H1 (cell line): ENCODE data around the gene PROSER2. TPM values are rescaled to one million over a fixed set of nuclear protein-coding genes. Genes with fewer than 3 reads are reported as not detected.
A peak's percentile ranks its signal among the peaks of the same experiment; 100 is the strongest.

Experiments used
- CTCF ChIA-PET: fragments of 300-600 bp; sonication (Branson Sonifier 250); formaldehyde crosslinking; loops from one replicate; lab custom pipeline; 2021; ENCODE audit not compliant: partially characterized antibody; lab: Charles Lee
- POLR2A ChIA-PET: fragments of 300-600 bp; sonication (Branson Sonifier 250); formaldehyde crosslinking; loops from one replicate; lab custom pipeline; 2021; ENCODE audit warnings: inconsistent platforms; ENCODE audit not compliant: partially characterized antibody; lab: Charles Lee
- DNase-seq, 2 experiments: peaks; one replicate each; pipeline versions ENCODE4 v3.0.0 to v3.0.0-alpha.2; 2010 to 2022; ENCODE audit warnings: low spot score in 2 of 2, low read depth in 1 of 2, mixed read lengths in 1 of 2
- FAIRE-seq: peaks from 2 replicates; lab custom pipeline; 2011; peaks lifted over from hg19 to GRCh38; lab: Jason Lieb, UNC
- H2AFZ ChIP-seq: 2 replicates; pipeline ENCODE4 v1.8.1; 2012; ENCODE audit warnings: low read length, inconsistent platforms
- H2AK5ac ChIP-seq: 2 replicates; pipeline ENCODE4 v1.6.1; 2013; ENCODE audit warnings: low read depth, low read length
- H2BK120ac ChIP-seq: replicated peaks from 2 replicates; pipeline ENCODE3; 2013; ENCODE audit warnings: low read depth, low read length, inconsistent platforms
- H2BK12ac ChIP-seq: 2 replicates; pipeline ENCODE4 v1.6.1; 2013; ENCODE audit warnings: low read depth, low read length
- H2BK15ac ChIP-seq: 2 replicates; pipeline ENCODE4 v1.6.1; 2013; ENCODE audit warnings: low read length
- H2BK20ac ChIP-seq: 2 replicates; pipeline ENCODE4 v1.6.1; 2013; ENCODE audit warnings: low read length
- H2BK5ac ChIP-seq: 2 replicates; pipeline ENCODE4 v1.6.1; 2013; ENCODE audit warnings: low read depth, low read length
- H3K14ac ChIP-seq: 2 replicates; pipeline ENCODE4 v1.6.1; 2013; ENCODE audit warnings: inconsistent platforms; ENCODE audit not compliant: insufficient read length
- H3K18ac ChIP-seq: 2 replicates; pipeline ENCODE4 v1.6.1; 2013; ENCODE audit warnings: low read length; ENCODE audit errors: extremely low read depth
- H3K23ac ChIP-seq: 2 replicates; pipeline ENCODE4 v1.6.1; 2013; ENCODE audit warnings: inconsistent platforms; ENCODE audit not compliant: insufficient read length
- H3K23me2 ChIP-seq: 2 replicates; pipeline ENCODE4 v1.6.1; 2013; ENCODE audit warnings: low read depth, low read length
- H3K27ac ChIP-seq: 2 replicates; pipeline ENCODE4 v1.6.1; 2011; ENCODE audit warnings: low read depth, low read length, inconsistent platforms
- H3K27me3 ChIP-seq, 4 experiments: replicated peaks in 1 of 4; 1 replicate in 1 of 4; 2 replicates in 3 of 4; pipeline versions ENCODE4 v1.6.1 to v1.8.1; 2011 to 2013; ENCODE audit warnings: low read length in 3 of 4, mild to moderate bottlenecking in 3 of 4, inconsistent platforms in 2 of 4, mixed read lengths in 2 of 4, moderate library complexity in 1 of 4; ENCODE audit not compliant: control insufficient read depth in 3 of 4, insufficient read depth in 3 of 4; ENCODE audit errors: extremely low read depth in 1 of 4
- H3K36me3 ChIP-seq, 4 experiments: 2 replicates each; pipeline versions ENCODE4 v1.6.1 to v1.8.1; 2011 to 2013; ENCODE audit warnings: mild to moderate bottlenecking in 4 of 4, low read length in 3 of 4, moderate library complexity in 2 of 4, control low read depth in 1 of 4, inconsistent platforms in 1 of 4; ENCODE audit not compliant: insufficient read depth in 4 of 4, control insufficient read depth in 2 of 4
- H3K4ac ChIP-seq: replicated peaks from 2 replicates; pipeline ENCODE3; 2013; ENCODE audit warnings: low read length, low read depth, mixed read lengths, inconsistent platforms; ENCODE audit not compliant: insufficient read length
- H3K4me1 ChIP-seq, 4 experiments: replicated peaks in 1 of 4; 1 replicate in 1 of 4; 2 replicates in 3 of 4; pipeline versions ENCODE4 v1.6.1 to v1.8.1; 2011 to 2013; ENCODE audit warnings: low read length in 3 of 4, inconsistent platforms in 2 of 4, mixed read lengths in 1 of 4; ENCODE audit not compliant: insufficient read depth in 4 of 4, control insufficient read depth in 3 of 4
- H3K4me2 ChIP-seq, 2 experiments: 2 replicates each; pipeline versions ENCODE4 v1.6.1 to v1.8.1; 2011 to 2013; ENCODE audit warnings: low read depth in 2 of 2, low read length in 2 of 2, control low read depth in 1 of 2, inconsistent platforms in 1 of 2, mild to moderate bottlenecking in 1 of 2; ENCODE audit not compliant: insufficient read depth in 1 of 2
- H3K4me3 ChIP-seq, 4 experiments: fragments of 200-600, 300-600 bp in 1 of 4; sonication (generic), shearing (Covaris generic), sonication (Bioruptor Twin) in 1 of 4; 2 replicates each; pipeline versions ENCODE4 v1.5.1 to v1.8.1; 2011 to 2016; ENCODE audit warnings: low read length in 4 of 4, low read depth in 3 of 4, control low read depth in 2 of 4, inconsistent platforms in 2 of 4, mild to moderate bottlenecking in 2 of 4, mixed read lengths in 1 of 4, moderate library complexity in 1 of 4; ENCODE audit not compliant: insufficient read depth in 2 of 4; ENCODE audit errors: extremely low read depth in 1 of 4
- H3K56ac ChIP-seq: replicated peaks from 2 replicates; pipeline ENCODE3; 2013; ENCODE audit warnings: low read depth, mild to moderate bottlenecking, mixed read lengths, low read length, inconsistent platforms; ENCODE audit not compliant: insufficient read length
- H3K79me1 ChIP-seq: 2 replicates; pipeline ENCODE4 v1.6.1; 2013; ENCODE audit warnings: low read depth, low read length, control low read depth
- H3K79me2 ChIP-seq, 2 experiments: 2 replicates each; pipeline versions ENCODE4 v1.6.1 to v1.8.1; 2012 to 2013; ENCODE audit warnings: low read length in 2 of 2, mild to moderate bottlenecking in 2 of 2, inconsistent platforms in 1 of 2; ENCODE audit not compliant: insufficient read depth in 2 of 2, control insufficient read depth in 1 of 2
- H3K9ac ChIP-seq, 4 experiments: replicated peaks in 1 of 4; 1 replicate in 1 of 4; 2 replicates in 3 of 4; pipeline versions ENCODE4 v1.6.1 to v1.8.1; 2011 to 2013; ENCODE audit warnings: low read depth in 3 of 4, low read length in 3 of 4, control low read depth in 2 of 4, mild to moderate bottlenecking in 2 of 4, moderate library complexity in 2 of 4, inconsistent platforms in 1 of 4; ENCODE audit errors: extremely low read depth in 1 of 4
- H3K9me3 ChIP-seq, 2 experiments: 2 replicates each; pipeline versions ENCODE4 v1.6.1 to v1.8.1; 2012 to 2013; ENCODE audit warnings: mild to moderate bottlenecking in 2 of 2, moderate library complexity in 2 of 2, control low read depth in 1 of 2, inconsistent platforms in 1 of 2, low read depth in 1 of 2, low read length in 1 of 2, mixed read lengths in 1 of 2; ENCODE audit not compliant: insufficient read depth in 2 of 2
- H4K20me1 ChIP-seq, 2 experiments: replicated peaks in 1 of 2; 2 replicates each; pipeline versions ENCODE3 to v1.8.1; 2011 to 2013; ENCODE audit warnings: inconsistent platforms in 2 of 2, low read length in 2 of 2, mild to moderate bottlenecking in 1 of 2; ENCODE audit not compliant: insufficient read depth in 2 of 2, control insufficient read depth in 1 of 2
- H4K5ac ChIP-seq: 2 replicates; pipeline ENCODE4 v1.6.1; 2013; ENCODE audit warnings: low read length, low read depth, mixed read lengths, inconsistent platforms; ENCODE audit not compliant: insufficient read length
- H4K8ac ChIP-seq: 2 replicates; pipeline ENCODE4 v1.8.0; 2013; ENCODE audit warnings: mild to moderate bottlenecking, moderate library complexity, low read length, inconsistent platforms; ENCODE audit not compliant: insufficient read depth; ENCODE audit errors: extremely low read depth
- H4K91ac ChIP-seq: replicated peaks from 2 replicates; pipeline ENCODE3; 2013; ENCODE audit warnings: low read length, mixed read lengths, inconsistent platforms; ENCODE audit not compliant: insufficient read length
- JUND ChIP-seq: IDR thresholded peaks from 2 replicates; pipeline ENCODE4 v1.6.1; 2011; ENCODE audit warnings: mild to moderate bottlenecking, improper control_type of control experiment, low read length
- WGBS, 2 experiments: shearing (Covaris generic) in 1 of 2; methylation state at CpG; one replicate each; pipeline versions ENCODE4 v1.1.6 to v1.1.7; 2013 to 2015; ENCODE audit warnings: low lambda C conversion rate in 2 of 2, mixed read lengths in 2 of 2, inconsistent platforms in 1 of 2, low coverage in 1 of 2, missing lambda C conversion rate in 1 of 2; ENCODE audit not compliant: insufficient replicate concordance in 2 of 2, insufficient coverage in 1 of 2, insufficient read length in 1 of 2; ENCODE audit errors: extremely low coverage in 1 of 2, missing lambda C conversion rate in 1 of 2; 5-methylcytosine and 5-hydroxymethylcytosine counted together
- polyA plus RNA-seq, 7 experiments: library from polyadenylated mRNA; depleted of rRNA in 3 of 7; stranded (reverse) in 5 of 7; unstranded in 2 of 7; fragments of >200 nt in 5 of 7; fragments of 200-250 nt in 2 of 7; gene quantifications; 1 replicate in 5 of 7; 2 replicates in 1 of 7; 4 replicates in 1 of 7; pipeline versions ENCODE4 v1.2.1 to v1.2.3, GENCODE V29; 2011 to 2013; ENCODE audit warnings: missing spikeins in 2 of 7, mixed read lengths in 2 of 7
- total RNA-seq: library from RNA; stranded (reverse); fragmentation: NEBNext Ultra II Directional; extraction: Animal tissue kit (Norgen Biotek cat#: 25700); gene quantifications from 2 replicates; pipeline ENCODE4 v1.2.1, GENCODE V29; 2021

Gene PROSER2
- total and polyA plus RNA-seq, 2 of the 8 experiments (the other 6 are each of a cell fraction or from before 2014, with no cell fraction given) = 3.9 to 13.7 TPM

GRCh38 chr10:11886851-11887250, 63.7 kb downstream of the PROSER2 start:
- Histone ChIP-seq H3K4ac (no peak overlapping the region), H3K9ac (no peak overlapping the region)
- CTCF ChIA-PET = interaction anchor here (0.8 to 2.7 kb wide), 9 partner anchors 11 to 100 kb away, joined by 3 to 10 read pairs (median 4); no protein-coding TSS in a partner anchor

More at GRCh38 chr10:11886851-11887250, 63.7 kb downstream of the PROSER2 start:
- Histone ChIP-seq H3K23ac (no peak overlapping the region), H3K4me1 (no peaks in the 10 kb centered on the region), H2BK12ac (no peak overlapping the region), H3K18ac (no peak overlapping the region), H3K4me2 (no peak overlapping the region), H3K27ac (no peak overlapping the region), H2BK120ac (no peak overlapping the region), H3K79me2 (no peaks in the 10 kb centered on the region), H3K14ac (no peak overlapping the region), H3K4me3 (no peak overlapping the region), H2AK5ac (no peak overlapping the region), H3K56ac (no peak overlapping the region), H3K23me2 (no peaks in the 10 kb centered on the region), H4K8ac (0 out of 2 replicates have a peak overlapping the region, but pooled peaks have one; percentile 63), H4K20me1 (peaks cover 0 to 1% of the 10 kb centered on the region in 2 experiments), H4K91ac (no peak overlapping the region), H4K5ac (no peak overlapping the region), H2BK15ac (no peak overlapping the region), H3K9me3 (no peaks in the 10 kb centered on the region), H2BK20ac (no peak overlapping the region), H2AFZ (no peak overlapping the region), H3K27me3 (no peaks in the 10 kb centered on the region; a peak in 1 of 7 replicates), H3K79me1 (no peaks in the 10 kb centered on the region), H3K36me3 (no peaks in the 10 kb centered on the region), H2BK5ac (no peak overlapping the region)
- 91% methylated on average over 12 of the region's 12 CpGs; no CpG with 5 or more reads in 1 of the 2 experiments for WGBS, 2 experiments
- DNase-seq (no peak), FAIRE-seq (no peak)
- no peak for TF ChIP-seq JUND
- POLR2A ChIA-PET = interaction anchor here (1.3 kb wide), 1 partner anchor 10 kb away, joined by 6 read pairs; no protein-coding TSS in a partner anchor
